ENCODE results near the gene OR2T8.

The OR2T8 gene, protein sequence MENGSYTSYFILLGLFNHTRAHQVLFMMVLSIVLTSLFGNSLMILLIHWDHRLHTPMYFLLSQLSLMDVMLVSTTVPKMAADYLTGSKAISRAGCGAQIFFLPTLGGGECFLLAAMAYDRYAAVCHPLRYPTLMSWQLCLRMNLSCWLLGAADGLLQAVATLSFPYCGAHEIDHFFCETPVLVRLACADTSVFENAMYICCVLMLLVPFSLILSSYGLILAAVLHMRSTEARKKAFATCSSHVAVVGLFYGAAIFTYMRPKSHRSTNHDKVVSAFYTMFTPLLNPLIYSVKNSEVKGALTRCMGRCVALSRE

DNA sequence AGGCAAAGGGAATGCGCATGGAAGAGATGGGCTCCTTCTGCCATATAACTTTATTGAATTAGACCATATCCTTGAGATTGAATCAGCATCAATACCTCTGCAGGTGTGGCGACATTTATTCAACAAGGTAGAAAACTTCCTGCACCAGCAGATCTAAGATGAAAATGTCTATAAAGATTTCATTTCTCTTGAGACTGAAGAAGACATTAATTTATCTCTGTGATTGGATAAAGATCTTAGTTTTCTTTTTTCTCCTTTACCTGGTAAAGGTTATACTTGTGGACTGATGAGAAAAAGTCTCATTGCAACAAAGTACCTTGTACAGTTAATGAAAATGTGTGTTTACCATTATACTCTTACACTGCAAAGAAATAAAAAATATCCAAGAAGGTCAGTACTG, at the start of gene OR2T8:
Gene OR2T8 (plus strand): TSS at position 301 of the 400 bp plus-strand sequence. CDS start 766 bp downstream, outside the sequence.
- DNase-seq: no peak

DNA sequence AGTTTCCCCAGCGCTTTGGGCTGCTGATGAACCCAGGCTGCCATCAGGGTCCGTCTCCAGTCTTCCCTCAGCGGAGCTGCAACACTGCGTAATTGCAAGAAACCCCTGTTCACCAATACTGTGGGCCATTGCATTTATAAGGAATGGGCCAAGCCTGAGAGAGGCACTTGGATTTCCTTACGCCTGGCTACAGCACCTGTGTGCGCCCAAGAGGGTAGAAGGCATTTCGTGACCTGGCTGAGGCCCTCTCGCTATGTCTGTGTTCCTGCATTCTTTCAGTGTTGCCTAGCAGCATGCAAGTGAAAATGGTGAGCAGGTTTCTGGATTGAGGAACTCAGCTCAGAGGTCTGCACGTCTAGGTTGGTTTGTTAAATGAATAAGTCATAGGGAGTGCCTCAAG, 36.7 kb upstream of the OR2T8 start:
- no peak for DNase-seq

DNA sequence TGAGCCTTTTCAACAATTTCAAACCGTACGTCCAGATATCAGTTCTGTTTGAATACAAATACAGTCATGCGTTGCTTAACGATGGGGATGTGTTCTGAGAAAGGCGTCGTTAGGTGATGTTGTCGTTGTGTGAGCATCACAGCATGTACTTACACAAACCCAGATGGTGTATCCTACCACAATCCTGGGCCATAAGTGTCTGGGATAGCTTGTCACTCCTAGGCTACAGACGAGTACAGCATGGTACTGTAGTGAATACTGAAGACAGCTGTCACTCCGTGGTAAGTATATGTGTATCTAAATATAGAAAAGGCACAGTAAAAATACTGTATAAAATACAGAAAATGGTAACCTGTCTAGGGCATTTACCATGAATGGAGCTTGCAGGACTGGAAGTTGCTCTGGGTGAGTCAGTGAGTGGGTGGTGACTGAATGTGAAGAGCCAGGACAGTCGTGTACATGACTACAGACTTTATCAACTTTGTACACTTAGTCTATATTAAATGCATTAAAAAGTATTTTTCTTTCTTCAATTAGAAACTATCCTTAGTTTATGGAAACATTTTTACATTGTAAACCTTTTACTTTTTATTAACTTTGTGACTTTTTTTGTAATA, 35.1 kb upstream of the OR2T8 start:
- peak in 1 of 2 donors; percentile 1 for DNase-seq

DNA sequence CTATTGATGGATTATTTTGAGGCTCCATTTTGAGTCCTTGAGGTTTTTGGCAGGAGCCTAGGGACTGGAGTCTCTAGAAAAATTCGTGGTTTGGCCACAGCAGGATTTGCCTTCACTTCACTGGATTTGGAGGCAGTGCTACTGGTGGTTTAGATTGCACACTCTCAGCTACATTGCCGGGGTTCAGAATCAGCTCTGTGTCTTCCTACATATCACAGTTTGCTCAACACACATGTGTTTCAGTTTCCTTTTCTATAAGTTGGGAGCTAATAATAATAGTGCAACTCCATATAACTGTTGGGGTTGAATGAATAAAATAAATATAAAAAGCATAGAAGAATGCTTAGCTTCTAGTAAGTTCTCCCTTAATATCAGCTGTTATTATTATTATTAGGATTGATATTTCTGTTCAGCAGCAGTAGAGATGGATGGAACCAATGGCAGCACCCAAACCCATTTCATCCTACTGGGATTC, 24.9 kb upstream of the OR2T8 start, which contains the start of gene OR2W3:
Gene OR2W3 (plus strand): TSS at position 425 of the 475 bp plus-strand sequence. CDS start 0 bp downstream, at position 425.
- DNase-seq: no peak

DNA sequence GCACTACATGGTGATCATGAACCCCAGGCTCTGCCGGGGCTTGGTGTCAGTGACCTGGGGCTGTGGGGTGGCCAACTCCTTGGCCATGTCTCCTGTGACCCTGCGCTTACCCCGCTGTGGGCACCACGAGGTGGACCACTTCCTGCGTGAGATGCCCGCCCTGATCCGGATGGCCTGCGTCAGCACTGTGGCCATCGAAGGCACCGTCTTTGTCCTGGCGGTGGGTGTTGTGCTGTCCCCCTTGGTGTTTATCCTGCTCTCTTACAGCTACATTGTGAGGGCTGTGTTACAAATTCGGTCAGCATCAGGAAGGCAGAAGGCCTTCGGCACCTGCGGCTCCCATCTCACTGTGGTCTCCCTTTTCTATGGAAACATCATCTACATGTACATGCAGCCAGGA, 24.1 kb upstream of the OR2T8 start:
- DNase-seq: no peak

DNA sequence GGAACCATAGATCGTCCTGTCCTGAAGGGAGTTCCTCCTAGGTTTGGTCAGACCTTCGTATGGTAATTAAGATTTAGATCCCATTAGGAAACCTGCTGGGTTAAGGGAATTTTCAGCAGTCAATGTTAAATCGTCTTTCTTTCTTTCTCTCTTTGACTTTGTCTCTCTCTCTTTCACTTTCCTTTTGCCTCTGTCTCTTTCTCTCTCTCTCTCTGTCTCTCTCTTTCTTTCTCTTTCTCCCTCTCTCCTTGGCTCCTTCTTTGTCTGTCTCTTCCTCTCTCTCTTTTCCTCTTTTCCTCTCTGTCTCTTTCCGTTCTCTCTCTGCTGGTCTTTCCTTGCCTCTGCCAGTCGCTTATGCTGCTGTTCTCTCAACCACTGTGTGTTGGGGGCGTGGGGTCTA, 15.9 kb upstream of the OR2T8 start:
- DNase-seq: no peak

DNA sequence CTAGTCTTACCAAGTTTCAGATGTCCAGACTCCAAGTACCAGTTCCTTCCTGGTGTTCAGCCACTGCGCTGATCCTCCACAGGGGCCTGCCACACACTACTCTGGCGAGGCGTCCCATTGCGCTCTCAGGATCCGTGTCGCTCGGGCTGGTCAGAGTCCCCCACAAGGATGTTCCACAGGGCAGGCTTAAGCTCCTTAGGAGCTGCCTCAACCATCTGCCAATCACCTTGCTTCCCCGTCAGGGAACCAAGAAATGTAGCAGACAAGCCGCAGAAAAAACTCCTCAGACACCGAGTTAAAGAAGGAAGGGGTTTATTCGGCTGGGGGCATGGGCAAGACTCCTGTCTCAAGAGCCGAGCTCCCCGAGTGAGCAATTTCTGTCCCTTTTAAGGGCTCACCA, 14.9 kb upstream of the OR2T8 start:
- no peak for DNase-seq

DNA sequence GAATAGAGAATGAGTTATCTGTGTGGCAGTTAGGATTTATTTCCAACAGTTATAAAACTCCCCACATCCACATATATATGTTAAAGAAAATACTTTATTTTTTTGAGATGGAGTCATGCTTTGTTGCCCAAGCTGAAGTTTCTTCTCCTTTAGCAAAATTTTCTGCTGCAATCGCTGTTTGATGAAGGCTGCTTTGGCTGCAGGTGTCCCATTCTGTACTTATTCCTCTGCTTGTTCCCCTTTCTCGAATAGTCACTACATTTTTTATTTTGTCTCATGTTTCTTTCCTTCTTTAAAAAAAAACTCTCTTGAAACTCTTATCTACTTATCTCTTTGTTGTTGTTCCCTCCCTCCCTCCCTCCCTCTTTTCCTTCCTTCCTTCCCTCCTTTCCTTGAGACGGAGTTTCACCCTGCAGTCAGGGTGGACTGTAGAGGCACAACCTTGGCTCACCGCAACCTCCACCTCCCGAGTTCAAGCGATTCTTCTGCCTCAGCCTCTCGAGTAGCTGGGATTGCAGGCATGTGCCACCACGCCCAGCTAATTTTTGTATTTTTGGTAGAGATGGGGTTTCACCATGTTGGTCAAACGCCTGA, 14.0 kb upstream of the OR2T8 start:
- no peak for DNase-seq

DNA sequence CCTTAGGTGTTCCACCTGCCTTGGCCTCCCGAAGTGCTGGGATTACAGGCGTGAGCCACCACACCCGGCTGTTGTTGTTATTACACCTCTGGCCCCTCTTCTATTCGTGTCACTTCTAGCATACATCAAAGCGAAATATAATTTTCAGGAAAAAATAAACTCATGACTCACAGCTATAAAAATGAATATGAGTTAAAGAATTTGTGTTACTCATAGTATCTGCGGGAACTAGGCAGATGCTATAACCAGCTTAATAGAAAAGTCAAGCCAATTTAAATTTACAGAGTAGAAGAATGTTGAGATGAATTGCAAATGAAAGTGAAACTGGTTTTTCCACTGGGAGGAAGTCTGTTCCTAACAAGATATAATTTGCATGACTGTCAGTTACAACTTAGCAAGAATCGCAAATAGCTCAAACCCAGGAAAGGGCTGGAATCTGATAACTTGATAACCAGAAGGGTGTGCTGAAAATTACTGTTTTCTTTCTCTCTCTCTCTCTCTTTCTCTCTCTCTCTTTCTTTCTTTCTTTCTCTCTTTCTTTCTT, 13.5 kb upstream of the OR2T8 start:
- no peak for DNase-seq

DNA sequence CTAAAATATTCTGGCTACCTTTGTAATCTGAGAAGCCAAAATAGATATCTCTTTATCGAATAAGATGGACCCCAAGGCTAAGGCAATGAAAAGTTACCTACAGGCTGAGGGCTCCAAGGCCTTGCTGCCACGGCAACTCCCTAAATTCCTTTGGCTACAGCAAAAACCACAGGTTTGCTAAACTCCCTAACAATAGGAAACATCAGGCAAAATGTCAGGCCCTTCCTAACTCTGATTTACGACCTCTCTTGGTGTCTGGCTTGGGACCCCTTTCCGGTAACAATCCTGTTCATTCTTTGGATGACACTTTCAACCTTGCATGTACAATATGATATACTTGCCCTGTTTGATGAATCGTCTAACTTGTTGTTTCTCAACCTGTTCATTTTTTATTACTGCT, 11.3 kb upstream of the OR2T8 start:
- no peak for DNase-seq

DNA sequence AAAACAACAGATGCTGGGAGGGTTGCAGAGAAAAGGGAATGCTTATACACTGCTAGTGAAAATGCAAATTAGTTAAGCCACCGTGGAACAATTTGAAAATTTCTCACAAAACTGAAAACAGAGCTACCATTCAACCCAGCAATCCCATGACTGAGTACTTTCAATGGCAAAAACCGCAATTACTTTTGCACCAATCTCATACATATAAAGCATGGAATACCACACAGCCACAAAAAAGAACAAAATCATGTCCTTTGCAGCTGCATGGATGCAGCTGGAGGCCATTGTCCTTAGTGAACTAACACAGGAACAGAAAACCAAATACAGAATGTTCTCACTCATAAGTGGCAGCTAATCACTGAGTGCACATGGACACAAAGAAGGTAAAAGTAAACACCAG, 6.3 kb upstream of the OR2T8 start:
- DNase-seq: no peak

DNA sequence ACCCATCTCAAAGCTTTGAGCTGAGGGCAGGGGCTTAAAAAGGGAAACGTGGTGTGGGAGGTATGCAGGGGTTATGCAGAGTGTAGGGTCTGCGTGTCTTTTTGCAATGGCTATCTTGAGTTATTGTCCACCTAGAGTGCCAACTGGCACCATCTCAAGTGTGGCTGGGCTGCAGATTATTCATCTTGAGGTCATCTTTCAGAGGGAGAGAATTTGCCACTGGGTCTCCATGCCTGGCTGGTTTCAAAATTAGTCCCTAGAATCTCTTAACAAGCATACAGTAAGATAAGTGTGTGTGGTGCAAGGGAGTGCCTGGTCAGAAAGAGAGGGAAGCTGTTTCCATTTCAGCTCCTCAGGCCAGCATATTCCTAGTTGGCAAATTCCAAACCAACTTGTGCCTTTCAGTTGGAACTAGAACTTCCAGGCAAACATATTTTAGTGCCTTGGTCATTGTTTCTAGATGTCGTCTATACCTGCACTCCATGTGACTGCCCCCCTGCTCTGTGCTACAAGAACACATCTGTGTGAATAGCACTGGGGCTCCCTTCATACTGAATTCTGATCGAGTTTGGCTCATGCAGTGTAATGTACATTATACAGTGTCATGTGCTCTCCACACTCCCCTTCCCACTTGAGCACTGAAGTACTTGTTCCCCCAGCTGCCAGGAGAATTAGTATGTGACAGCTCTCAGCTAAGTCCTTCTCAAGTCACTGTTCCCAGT, 5.0 kb upstream of the OR2T8 start:
- DNase-seq: no peak

DNA sequence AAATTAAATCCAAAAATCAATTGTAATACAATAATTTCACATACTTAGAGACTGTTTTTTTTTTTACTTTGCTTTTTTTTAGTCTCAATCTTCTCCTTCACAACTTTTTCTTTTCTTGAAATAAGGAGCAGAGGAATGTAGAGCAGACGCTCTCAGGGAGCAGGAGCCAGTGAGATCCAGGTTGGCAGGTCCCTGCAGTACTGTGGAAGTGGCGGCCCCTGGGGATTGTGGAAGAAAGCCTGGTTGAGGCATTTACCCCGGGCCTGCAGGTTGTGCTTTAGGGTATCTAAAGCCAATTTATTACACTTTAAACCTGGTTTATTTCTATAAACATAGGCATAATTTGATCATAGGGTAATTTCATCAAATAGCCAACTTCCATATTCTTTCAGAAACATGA, 3.9 kb downstream of the OR2T8 start:
- DNase-seq: no peak

DNA sequence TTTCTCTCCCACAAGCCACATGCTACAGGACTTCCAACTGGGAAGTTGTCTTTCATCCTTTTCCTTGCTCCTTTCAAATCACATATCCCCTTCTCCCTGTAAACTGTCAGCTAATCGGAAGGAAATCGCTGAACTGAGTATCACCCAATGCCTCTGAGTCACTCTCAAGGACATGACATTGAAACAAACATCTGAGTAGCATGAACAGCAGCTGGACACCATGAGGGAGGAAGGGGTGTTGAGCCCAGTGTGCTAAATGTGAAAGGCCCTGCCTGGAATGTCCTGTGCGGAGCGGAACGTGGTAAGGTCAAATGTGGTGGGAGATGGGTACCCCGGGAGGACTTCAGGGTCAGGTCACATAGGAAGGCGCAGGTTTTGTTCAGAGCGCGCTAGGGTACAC, 4.8 kb downstream of the OR2T8 start, which contains the start of gene OR2AJ1:
Gene OR2AJ1 (plus strand): TSS at position 22 of the 400 bp plus-strand sequence. CDS start 8,880 bp downstream, outside the sequence.
- DNase-seq: no peak

DNA sequence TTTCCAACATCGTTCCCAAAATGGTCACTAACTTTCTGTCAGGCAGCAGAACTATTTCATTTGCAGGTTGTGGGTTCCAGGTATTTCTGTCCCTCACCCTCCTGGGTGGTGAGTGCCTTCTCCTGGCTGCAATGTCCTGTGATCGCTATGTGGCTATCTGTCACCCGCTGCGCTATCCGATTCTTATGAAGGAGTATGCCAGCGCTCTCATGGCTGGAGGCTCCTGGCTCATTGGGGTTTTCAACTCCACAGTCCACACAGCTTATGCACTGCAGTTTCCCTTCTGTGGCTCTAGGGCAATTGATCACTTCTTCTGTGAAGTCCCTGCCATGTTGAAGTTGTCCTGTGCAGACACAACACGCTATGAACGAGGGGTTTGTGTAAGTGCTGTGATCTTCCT, 13.9 kb downstream of the OR2T8 start:
- DNase-seq: no peak

DNA sequence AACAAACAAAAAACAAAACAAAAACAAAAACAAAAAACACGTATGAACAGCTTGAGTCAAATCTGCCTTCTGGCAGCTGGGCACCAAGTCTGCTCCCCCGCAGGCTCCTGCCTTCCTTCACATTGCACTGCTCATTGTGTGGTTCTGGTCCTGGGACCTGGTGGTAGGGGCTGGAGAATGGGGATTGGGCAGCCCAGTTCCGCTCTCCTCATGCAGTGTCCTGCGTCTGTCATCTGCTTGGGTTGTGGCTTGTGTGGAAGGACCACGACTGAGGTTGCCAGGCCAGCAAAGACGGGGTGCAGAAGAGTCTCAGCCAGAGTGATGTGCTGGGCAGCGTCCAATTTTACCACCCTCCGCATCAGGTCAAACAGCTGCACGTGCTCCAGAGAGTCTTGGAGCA, 15.7 kb downstream of the OR2T8 start:
- no peak for DNase-seq

DNA sequence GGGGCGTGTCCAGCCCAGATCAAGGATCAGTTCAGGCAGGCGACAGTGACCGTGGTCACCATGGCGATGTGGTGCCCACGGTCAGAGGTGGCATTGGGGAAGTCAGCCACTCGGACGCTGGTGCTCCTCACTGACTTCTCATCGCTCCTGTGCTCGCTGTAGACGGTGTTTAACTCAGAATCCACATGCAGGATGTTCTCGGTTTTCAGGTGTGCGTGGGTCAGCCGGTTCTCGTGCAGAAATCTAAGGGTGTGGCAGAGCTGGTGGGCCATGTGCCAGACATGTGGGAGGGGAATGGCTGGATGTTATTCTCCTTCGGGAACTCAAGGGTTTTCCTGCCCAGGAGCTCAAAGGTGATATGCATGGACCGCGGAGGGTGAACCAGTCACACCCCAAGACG, 16.4 kb downstream of the OR2T8 start:
- no peak for DNase-seq

DNA sequence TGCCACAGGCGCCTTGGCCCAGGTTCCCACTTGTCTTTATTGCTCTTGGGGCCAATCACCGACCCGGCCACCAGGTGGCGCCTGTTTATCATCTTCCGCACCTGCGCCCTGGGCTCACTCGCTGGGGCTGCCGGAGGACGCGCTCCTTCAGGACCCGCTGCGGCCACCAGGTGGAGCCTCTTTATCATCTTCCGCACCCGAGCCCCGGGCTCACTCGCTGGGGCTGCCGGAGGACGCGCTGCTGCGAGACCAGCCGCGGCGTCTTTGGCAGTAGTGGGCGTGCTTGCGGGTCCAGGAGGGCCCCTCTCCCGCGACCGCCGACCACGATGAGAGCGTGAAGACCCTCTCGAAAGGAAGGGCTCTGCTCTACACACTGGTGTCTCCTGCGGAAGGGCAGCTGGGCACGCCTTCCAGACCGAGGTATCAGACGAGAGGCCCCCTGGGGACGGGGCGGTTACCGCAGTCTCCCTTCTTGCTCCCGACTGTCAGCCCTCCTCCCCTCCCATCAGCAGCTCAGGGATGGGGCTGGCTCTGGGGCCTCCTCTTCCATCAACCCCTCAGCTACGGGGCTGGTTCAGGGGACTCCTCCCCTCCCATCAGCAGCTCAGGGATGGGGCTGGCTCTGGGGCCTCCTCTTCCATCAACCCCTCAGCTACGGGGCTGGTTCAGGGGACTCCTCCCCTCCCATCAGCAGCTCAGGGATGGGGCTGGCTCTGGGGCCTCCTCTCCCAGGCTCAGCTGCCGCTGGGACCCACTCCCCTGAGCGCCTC, 17.1 kb downstream of the OR2T8 start:
- DNase-seq: peak; percentile 51 to 68

DNA sequence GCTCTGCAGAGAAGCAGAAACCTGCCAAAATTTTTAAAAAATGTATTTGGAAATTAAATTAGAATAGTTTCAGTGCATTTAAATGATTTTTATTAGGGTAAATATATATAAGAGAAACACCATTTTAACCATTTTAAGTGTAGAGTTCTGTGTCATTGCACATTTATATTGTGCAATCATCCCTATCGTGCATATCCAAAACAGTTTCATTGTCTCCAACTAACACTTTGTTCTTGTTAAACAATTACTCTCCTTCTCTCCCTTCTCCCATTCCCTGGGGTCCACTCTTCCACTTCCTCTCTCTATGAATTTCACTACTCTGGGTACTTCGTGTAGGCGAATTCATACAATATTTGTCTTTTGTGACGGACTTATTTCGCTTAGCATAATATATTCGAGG, 22.6 kb downstream of the OR2T8 start:
- DNase-seq: no peak

DNA sequence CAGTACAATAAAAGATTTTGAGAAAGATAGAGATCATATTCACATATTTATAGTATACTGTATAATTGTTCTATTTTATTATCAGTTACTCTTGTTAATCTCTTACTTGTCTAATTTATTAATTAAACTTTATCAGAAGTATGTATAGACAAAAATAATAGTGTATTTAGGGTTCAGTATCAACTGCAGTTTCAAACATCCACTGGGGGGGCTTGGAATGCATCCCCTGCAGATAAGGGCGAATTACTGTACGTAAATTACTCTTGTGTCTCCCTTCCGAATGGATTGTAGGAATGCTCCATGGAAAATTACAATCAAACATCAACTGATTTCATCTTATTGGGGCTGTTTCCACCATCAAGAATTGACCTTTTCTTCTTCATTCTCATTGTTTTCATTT, 28.5 kb downstream of the OR2T8 start, which contains the start of gene OR2L8:
Gene OR2L8 (plus strand): TSS at position 301 of the 400 bp plus-strand sequence. CDS start 0 bp downstream, at position 301.
- no peak for DNase-seq

DNA sequence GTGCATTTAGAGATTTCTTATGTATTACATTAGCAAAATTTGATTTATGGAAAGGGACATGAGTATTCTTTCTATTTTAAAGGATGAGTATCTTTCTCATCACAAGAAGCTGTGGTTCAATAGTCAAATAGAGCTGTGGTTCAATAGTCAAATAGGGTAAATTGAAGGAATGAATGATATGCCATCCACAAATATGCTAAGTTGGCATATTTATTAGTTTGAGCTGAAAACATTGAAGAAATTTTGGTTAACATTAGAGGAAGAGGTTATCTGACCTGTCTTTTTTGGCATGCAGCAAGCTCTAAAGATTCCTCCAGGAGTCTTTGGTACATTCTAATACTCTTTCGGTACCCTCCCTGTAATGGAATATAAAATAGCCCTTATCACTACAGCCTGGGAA, 33.4 kb downstream of the OR2T8 start:
- DNase-seq: no peak

DNA sequence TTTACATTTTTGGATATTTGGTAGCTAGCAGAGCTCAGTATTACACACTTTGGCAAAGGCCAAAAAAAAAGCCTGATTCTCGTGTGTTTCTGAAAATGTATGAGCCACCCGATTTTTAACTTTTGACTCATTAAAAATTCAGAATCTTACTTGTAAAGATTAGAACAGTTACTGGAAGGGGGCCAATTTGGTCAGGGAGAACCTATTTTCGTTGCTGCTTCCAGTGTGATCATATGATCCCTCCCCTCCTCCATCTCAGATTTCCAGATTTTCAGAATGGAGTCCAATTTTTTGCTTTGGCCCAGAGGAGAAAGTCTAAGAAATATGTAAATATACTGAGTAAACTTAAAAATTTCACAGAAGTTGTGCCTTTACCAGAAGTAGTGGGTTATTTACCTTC, 41.7 kb downstream of the OR2T8 start:
- DNase-seq: no peak
